ENCODE data around the gene TECTA.

- TF ChIP-seq CTCF (IDR thresholded peaks at IDR 0.05) (no peak), POLR2A (IDR thresholded peaks at IDR 0.05) (no peak)
These were observed 62.7 kb downstream of the TECTA start for GRCh38 chr11:121163658-121164308.

Measured in heart left ventricle (tissue), 13 donors.